Activated CD4-positive, alpha-beta T cell treated with anti-CD3 and anti-CD28 coated beads, Interleukin-2, amount 50 U/mL, for 4 hours (primary cell): ENCODE results near the gene STX19.
"Not testable (repeated sequence)": the region's sequence is repeated elsewhere in the genome, so short reads cannot be mapped to it uniquely, and the experiment has no call there.

ENCODE experiments used
- DNase-seq, 2 experiments: peaks; one replicate each; pipeline ENCODE4 v3.0.0-alpha.2; 2020

Gene STX19

DNA sequence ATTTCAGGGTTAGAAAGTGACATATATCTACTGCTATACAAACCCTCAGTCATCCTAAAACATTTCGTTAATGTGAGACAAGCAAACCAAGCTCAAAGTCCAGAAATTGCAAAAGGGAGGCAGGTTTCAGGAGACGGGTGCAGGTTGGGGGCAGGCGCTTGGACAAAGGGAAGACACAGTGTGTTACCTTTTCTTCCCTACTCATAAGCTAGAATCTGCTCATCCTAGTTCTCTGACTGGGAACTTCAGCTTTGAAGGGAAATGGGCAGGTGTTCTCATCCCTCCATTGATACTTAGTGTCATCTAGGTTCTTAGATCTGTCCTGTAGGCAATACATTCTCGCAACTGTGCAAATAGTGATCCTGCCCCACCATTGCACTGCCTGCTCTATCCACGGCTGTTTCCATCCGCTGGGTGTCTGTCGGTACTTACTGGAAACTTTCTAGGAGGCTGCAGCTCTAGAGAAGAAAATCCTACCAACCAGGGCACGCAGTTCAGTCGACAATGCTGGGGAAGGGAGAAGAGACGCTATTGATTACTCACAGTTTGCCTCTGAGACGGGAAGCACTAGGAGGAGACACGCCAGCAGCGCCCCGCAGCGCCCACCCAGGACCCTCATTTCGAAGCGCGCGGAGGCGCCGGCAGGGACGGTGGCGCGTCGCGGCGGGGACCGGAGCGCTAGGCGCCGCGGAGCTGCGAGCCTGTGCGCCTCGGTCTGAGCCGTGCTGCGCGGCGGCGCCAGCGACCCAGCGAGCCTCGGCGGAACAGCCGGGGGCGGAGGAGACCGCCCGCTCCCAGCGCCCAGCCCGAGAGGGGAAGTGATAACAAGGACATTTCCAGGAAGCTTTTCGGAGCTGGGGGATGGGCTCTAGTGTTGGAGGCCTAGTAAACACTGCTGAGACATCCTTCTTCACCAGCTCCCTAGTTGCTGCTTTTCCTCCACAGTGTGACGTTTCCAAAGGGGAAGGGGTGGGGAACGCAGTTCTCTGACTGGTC lies 55.0 kb downstream of the STX19 start, which contains the start of gene PROS1:
Gene PROS1, minus strand, starts transcription at position 766 of the 996 bp plus-strand sequence. Its CDS starts 147 bp downstream, at position 619.
- DNase-seq = peak; percentile 10 to 15

DNA sequence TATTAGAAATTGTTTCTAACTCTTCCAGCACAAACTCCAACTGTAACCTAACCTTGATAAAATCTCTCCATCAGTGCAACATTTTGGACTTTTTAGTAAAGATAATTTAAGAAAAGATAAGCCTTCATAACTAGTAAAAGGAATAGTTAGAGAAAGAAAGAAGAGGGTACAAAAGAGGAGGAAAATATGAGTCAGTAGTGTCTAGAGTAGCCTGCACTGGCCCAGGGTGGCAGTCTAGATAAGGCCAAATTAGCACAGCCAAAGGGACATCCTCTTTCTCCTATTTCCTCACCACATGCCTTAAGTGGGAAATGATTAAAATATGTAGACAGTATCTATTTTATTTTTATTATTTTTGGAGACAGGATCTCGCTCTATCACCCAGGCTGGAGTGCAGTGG lies 58.4 kb downstream of the STX19 start:
- DNase-seq = no peak

DNA sequence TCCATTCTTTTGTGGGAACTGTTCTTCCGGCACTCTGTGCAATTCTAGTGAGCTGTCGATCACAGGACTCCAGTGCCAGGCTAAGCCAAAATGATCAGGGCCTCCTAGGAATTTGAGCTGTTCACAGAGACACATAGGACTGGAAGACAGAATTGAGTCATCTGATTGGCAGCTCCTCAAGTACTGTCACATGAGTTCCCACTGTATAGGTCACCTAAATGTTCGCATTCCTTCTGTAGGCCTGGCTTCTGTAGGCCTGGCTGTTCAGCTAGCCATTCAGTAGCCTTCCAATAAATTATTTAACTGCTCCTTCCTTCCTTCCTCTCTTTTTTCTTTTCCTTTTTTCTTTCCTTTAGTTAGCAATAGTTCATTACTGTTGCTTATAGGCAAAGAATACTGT lies 59.0 kb downstream of the STX19 start:
- DNase-seq = no peak

DNA sequence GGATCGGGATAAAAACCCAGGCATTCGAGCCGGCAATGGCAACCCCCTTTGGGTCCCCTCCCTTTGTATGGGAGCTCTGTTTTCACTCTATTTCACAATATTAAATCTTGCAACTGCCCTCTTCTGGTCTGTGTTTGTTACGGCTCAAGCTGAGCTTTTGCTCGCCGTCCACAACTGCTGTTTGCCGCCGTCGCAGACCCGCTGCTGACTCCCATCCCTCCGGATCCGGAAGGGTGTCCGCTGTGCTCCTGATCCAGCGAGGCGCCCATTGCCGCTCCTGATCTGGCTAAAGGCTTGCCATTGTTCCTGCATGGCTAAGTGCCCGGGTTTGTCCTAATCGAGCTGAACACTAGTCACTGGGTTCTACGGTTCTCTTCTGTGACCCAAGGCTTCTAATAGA lies 63.3 kb downstream of the STX19 start:
- DNase-seq = not testable (repeated sequence)
